ENCODE results near the gene MARK1. TPM values are rescaled to one million over a fixed set of nuclear protein-coding genes. Genes with fewer than 3 reads are reported as not detected.

MARK1 gene
- total RNA-seq, 1 experiment from 2014 or later, result 13.9 TPM

DNA sequence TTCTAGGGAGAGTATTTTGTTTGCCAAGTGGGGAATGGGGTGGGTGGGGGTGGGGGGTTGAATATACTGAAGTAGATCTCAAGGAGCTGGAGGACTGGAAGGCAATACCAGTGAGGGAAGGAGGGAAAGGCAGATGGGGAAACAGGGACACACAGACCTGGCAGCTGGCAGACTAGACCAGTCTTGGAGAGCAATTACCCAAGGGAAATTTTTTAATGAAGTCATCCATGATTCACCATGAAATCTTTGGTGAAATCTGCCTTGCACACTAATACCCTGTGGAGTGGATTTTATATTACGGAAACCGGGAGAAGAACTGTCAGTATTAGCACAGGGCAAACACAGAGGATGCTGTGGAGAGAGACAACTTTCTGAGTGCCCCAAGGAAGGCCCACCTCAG lies 29.7 kb upstream of the MARK1 start (continued):
- TF ChIP-seq, protein P1, sequence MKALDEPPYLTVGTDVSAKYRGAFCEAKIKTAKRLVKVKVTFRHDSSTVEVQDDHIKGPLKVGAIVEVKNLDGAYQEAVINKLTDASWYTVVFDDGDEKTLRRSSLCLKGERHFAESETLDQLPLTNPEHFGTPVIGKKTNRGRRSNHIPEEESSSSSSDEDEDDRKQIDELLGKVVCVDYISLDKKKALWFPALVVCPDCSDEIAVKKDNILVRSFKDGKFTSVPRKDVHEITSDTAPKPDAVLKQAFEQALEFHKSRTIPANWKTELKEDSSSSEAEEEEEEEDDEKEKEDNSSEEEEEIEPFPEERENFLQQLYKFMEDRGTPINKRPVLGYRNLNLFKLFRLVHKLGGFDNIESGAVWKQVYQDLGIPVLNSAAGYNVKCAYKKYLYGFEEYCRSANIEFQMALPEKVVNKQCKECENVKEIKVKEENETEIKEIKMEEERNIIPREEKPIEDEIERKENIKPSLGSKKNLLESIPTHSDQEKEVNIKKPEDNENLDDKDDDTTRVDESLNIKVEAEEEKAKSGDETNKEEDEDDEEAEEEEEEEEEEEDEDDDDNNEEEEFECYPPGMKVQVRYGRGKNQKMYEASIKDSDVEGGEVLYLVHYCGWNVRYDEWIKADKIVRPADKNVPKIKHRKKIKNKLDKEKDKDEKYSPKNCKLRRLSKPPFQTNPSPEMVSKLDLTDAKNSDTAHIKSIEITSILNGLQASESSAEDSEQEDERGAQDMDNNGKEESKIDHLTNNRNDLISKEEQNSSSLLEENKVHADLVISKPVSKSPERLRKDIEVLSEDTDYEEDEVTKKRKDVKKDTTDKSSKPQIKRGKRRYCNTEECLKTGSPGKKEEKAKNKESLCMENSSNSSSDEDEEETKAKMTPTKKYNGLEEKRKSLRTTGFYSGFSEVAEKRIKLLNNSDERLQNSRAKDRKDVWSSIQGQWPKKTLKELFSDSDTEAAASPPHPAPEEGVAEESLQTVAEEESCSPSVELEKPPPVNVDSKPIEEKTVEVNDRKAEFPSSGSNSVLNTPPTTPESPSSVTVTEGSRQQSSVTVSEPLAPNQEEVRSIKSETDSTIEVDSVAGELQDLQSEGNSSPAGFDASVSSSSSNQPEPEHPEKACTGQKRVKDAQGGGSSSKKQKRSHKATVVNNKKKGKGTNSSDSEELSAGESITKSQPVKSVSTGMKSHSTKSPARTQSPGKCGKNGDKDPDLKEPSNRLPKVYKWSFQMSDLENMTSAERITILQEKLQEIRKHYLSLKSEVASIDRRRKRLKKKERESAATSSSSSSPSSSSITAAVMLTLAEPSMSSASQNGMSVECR (CRISPR knock-in tag; IDR thresholded peaks at IDR 0.05; ENCODE audit: borderline replicate concordance), result no peak
- TF ChIP-seq, protein P2, sequence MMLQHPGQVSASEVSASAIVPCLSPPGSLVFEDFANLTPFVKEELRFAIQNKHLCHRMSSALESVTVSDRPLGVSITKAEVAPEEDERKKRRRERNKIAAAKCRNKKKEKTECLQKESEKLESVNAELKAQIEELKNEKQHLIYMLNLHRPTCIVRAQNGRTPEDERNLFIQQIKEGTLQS (CRISPR knock-in tag; conservative IDR thresholded peaks at IDR 0.05), result no peak
- TF ChIP-seq, protein P3, sequence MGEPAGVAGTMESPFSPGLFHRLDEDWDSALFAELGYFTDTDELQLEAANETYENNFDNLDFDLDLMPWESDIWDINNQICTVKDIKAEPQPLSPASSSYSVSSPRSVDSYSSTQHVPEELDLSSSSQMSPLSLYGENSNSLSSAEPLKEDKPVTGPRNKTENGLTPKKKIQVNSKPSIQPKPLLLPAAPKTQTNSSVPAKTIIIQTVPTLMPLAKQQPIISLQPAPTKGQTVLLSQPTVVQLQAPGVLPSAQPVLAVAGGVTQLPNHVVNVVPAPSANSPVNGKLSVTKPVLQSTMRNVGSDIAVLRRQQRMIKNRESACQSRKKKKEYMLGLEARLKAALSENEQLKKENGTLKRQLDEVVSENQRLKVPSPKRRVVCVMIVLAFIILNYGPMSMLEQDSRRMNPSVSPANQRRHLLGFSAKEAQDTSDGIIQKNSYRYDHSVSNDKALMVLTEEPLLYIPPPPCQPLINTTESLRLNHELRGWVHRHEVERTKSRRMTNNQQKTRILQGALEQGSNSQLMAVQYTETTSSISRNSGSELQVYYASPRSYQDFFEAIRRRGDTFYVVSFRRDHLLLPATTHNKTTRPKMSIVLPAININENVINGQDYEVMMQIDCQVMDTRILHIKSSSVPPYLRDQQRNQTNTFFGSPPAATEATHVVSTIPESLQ (CRISPR knock-in tag; IDR thresholded peaks at IDR 0.05), result no peak
- no peak for TF ChIP-seq SMAD4 (CRISPR knock-in tag; IDR thresholded peaks at IDR 0.05)
- TF ChIP-seq EMX1 (CRISPR knock-in tag; IDR thresholded peaks at IDR 0.05), result no peak

DNA sequence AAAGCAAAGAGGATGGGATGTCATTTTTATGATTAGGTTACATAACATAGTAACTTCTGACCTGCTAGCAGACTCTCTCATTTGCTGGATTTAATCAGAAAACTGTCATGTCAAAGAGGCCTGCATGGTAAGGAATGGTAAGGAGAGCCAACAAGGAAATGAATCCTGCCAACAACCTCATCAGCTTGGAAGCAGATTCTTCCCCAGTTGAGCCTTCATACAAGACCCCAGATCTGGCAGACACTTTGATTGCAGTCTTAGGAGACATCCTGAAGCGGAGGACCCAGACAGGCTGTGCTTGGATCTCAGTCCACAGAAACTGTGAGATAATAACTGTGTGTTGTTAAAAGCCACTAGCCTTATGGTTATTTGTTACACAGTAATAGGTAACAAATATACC lies 27.6 kb upstream of the MARK1 start:
- Mint-ChIP-seq H3K36me3 (no peaks in the 10 kb centered on the region), H3K9me3 (no peaks in the 10 kb centered on the region), H3K27ac (no peak overlapping the region), H3K4me1 (peaks cover 3% of the 10 kb centered on the region; the same call in 1 of the 2 replicates), H3K4me3 (no peak overlapping the region), H3K27me3 (ENCODE audit: low read depth) (no peaks in the 10 kb centered on the region; the same call in 1 of the 2 replicates)
- DNase-seq (ENCODE audit: low spot score) (no peak), ATAC-seq (no peak)
- TF ChIP-seq ZNF263 (CRISPR knock-in tag; IDR thresholded peaks at IDR 0.05; ENCODE audit: low read depth) (no peak), FOXK1 (CRISPR knock-in tag; IDR thresholded peaks at IDR 0.05) (no peak)
- TF ChIP-seq, protein P4, sequence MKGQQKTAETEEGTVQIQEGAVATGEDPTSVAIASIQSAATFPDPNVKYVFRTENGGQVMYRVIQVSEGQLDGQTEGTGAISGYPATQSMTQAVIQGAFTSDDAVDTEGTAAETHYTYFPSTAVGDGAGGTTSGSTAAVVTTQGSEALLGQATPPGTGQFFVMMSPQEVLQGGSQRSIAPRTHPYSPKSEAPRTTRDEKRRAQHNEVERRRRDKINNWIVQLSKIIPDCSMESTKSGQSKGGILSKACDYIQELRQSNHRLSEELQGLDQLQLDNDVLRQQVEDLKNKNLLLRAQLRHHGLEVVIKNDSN (CRISPR knock-in tag; IDR thresholded peaks at IDR 0.05), result no peak
- CTCF ChIA-PET, result no interaction called here
- POLR2A ChIA-PET, result no interaction called here

DNA sequence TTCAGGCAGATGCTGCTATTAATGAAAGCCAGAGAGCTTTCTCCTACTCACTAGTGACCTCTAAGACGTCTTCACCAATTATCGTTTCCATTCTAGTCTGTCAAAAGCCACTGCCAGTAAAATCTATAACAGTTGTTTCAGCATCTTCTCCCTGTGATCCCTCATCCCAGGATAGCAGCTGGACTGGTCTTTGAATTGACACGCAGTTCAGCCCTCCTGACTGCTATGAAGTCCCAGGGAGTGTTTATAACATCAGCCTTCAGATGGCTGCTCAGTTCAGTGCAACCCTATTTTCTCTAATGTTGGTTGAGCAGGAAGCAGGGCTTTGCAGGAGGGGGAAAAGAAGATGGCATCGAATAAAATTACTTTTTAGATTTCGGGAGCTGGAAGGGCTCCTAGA lies 23.6 kb upstream of the MARK1 start:
- no peaks in the 10 kb centered on the region for H3K9me3 Mint-ChIP-seq
- no peaks in the 10 kb centered on the region for H3K4me1 Mint-ChIP-seq
- no peaks in the 10 kb centered on the region for H3K36me3 Mint-ChIP-seq
- POLR2A ChIA-PET, result no interaction called here
- H3K27ac Mint-ChIP-seq, result no peak overlapping the region
- no peak overlapping the region for H3K4me3 Mint-ChIP-seq
- CTCF ChIA-PET, result interaction anchor here (1.1 kb wide), 1 partner anchor 208 kb away, joined by 4 read pairs; no protein-coding TSS in a partner anchor
- no peak for ATAC-seq
- TF ChIP-seq, protein P5, sequence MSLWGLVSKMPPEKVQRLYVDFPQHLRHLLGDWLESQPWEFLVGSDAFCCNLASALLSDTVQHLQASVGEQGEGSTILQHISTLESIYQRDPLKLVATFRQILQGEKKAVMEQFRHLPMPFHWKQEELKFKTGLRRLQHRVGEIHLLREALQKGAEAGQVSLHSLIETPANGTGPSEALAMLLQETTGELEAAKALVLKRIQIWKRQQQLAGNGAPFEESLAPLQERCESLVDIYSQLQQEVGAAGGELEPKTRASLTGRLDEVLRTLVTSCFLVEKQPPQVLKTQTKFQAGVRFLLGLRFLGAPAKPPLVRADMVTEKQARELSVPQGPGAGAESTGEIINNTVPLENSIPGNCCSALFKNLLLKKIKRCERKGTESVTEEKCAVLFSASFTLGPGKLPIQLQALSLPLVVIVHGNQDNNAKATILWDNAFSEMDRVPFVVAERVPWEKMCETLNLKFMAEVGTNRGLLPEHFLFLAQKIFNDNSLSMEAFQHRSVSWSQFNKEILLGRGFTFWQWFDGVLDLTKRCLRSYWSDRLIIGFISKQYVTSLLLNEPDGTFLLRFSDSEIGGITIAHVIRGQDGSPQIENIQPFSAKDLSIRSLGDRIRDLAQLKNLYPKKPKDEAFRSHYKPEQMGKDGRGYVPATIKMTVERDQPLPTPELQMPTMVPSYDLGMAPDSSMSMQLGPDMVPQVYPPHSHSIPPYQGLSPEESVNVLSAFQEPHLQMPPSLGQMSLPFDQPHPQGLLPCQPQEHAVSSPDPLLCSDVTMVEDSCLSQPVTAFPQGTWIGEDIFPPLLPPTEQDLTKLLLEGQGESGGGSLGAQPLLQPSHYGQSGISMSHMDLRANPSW (CRISPR knock-in tag; conservative IDR thresholded peaks at IDR 0.05; ENCODE audit: low read depth), result no peak
- H3K27me3 Mint-ChIP-seq (ENCODE audit: low read depth), result no peaks in the 10 kb centered on the region
- no peak for DNase-seq (ENCODE audit: low spot score)

DNA sequence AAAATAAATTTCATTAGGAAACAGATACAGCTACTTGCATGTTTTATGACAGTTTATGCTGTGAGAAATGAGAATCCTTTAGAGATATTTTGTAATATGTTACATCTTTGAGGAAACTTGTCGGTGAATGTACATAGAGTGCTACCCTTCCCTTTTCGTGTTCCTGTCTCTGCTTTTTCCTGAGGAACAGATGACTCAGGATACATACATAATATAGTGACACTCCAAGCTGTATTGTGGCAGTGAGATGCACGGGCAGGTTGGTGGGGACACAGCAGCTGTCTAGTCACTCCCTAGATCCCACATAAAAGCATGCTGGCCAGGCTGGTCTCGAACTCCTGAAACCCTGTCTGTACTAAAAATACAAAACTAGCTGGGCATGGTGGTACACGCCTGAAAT lies 20.9 kb upstream of the MARK1 start:
- no peak for TF ChIP-seq ZNF423 (CRISPR knock-in tag; IDR thresholded peaks at IDR 0.05)
- no peak for TF ChIP-seq NR1H2 (CRISPR knock-in tag; IDR thresholded peaks at IDR 0.05)
- TF ChIP-seq, protein P6, sequence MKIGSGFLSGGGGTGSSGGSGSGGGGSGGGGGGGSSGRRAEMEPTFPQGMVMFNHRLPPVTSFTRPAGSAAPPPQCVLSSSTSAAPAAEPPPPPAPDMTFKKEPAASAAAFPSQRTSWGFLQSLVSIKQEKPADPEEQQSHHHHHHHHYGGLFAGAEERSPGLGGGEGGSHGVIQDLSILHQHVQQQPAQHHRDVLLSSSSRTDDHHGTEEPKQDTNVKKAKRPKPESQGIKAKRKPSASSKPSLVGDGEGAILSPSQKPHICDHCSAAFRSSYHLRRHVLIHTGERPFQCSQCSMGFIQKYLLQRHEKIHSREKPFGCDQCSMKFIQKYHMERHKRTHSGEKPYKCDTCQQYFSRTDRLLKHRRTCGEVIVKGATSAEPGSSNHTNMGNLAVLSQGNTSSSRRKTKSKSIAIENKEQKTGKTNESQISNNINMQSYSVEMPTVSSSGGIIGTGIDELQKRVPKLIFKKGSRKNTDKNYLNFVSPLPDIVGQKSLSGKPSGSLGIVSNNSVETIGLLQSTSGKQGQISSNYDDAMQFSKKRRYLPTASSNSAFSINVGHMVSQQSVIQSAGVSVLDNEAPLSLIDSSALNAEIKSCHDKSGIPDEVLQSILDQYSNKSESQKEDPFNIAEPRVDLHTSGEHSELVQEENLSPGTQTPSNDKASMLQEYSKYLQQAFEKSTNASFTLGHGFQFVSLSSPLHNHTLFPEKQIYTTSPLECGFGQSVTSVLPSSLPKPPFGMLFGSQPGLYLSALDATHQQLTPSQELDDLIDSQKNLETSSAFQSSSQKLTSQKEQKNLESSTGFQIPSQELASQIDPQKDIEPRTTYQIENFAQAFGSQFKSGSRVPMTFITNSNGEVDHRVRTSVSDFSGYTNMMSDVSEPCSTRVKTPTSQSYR (CRISPR knock-in tag; IDR thresholded peaks at IDR 0.05), result no peak
- DNase-seq (ENCODE audit: low spot score), result no peak
- no peak for ATAC-seq
- Mint-ChIP-seq H3K4me3 (no peak overlapping the region), H3K27ac (no peak overlapping the region), H3K9me3 (no peaks in the 10 kb centered on the region), H3K36me3 (no peaks in the 10 kb centered on the region), H3K4me1 (peaks cover 7% of the 10 kb centered on the region), H3K27me3 (ENCODE audit: low read depth) (no peaks in the 10 kb centered on the region)
- ChIA-PET CTCF (no interaction called here), POLR2A (no interaction called here)

Data from WTC11 (cell line).